Epithelial cell of proximal tubule (primary cell): ENCODE data around the gene PPP4R3B. TPM values are rescaled to one million over a fixed set of nuclear protein-coding genes. Genes with fewer than 3 reads are reported as not detected.
A peak's percentile ranks its signal among the peaks of the same experiment; 100 is the strongest.

Experiments used
- DNase-seq: peaks from one replicate; pipeline ENCODE4 v3.0.0-alpha.2; 2011; ENCODE audit warnings: low read depth
- H3K4me3 ChIP-seq: 2 replicates; pipeline ENCODE4 v1.5.1; 2011; ENCODE audit warnings: low read depth, mild to moderate bottlenecking, low read length
- CTCF ChIP-seq: conservative IDR thresholded peaks from 2 replicates; pipeline ENCODE4 v1.5.1; 2012; ENCODE audit warnings: low read depth, mild to moderate bottlenecking, low read length
- total RNA-seq: library from RNA; depleted of rRNA; stranded (reverse); fragments of >200 nt; gene quantifications from 2 replicates; pipeline ENCODE4 v1.2.3, GENCODE V29; 2015

The PPP4R3B gene
- 35.2 and 43.4 TPM in 2 replicates for total RNA-seq

GRCh38 chr2:55617175-55618024 lies at the start of gene PPP4R3B:
Gene PPP4R3B (minus strand): TSS chr2:55617622. CDS start chr2:55617285, 337 bp downstream.
- DNase-seq, result peak; percentile 90
- TF ChIP-seq CTCF, result peak; percentile 36
- peak within 1 kb of the TSS; percentile 95 for H3K4me3 ChIP-seq

GRCh38 chr2:55653255-55653654 lies 35.8 kb upstream of the PPP4R3B start:
- no peak for TF ChIP-seq CTCF
- no peak overlapping the region for H3K4me3 ChIP-seq
- DNase-seq, result no peak

GRCh38 chr2:55649211-55649610 lies 31.8 kb upstream of the PPP4R3B start:
- TF ChIP-seq CTCF, result no peak
- DNase-seq, result no peak
- no peak overlapping the region for H3K4me3 ChIP-seq

- no peak for DNase-seq
- no peak overlapping the region for H3K4me3 ChIP-seq
- no peak for TF ChIP-seq CTCF
Observed at GRCh38 chr2:55636831-55637230, 19.4 kb upstream of the PPP4R3B start.

GRCh38 chr2:55628931-55629330 lies 11.5 kb upstream of the PPP4R3B start:
- no peak overlapping the region for H3K4me3 ChIP-seq
- no peak for TF ChIP-seq CTCF
- no peak for DNase-seq

GRCh38 chr2:55627915-55628314 lies 10.5 kb upstream of the PPP4R3B start:
- TF ChIP-seq CTCF, result no peak
- DNase-seq, result no peak
- no peak overlapping the region for H3K4me3 ChIP-seq

GRCh38 chr2:55621802-55622201 lies 4.4 kb upstream of the PPP4R3B start:
- no peak overlapping the region for H3K4me3 ChIP-seq
- DNase-seq, result no peak
- no peak for TF ChIP-seq CTCF
